ENCODE results near the gene PPARA. TPM values are rescaled to one million over a fixed set of nuclear protein-coding genes. Genes with fewer than 3 reads are reported as not detected.

PPARA gene
- total RNA-seq, 1 donor from 2014 or later = 1.8 TPM

GRCh38 chr22:46273432-46274148 lies 123.3 kb downstream of the PPARA start:
- H3K36me3 Mint-ChIP-seq (ENCODE audit: unreplicated experiment) = peaks cover 15% of the 10 kb centered on the region
- H3K27me3 Mint-ChIP-seq (ENCODE audit: unreplicated experiment) = peaks cover 5% of the 10 kb centered on the region
- H3K4me1 Mint-ChIP-seq (ENCODE audit: low read depth, unreplicated experiment) = peaks cover 9% of the 10 kb centered on the region
- H3K4me3 Mint-ChIP-seq (ENCODE audit: unreplicated experiment) = no peak overlapping the region
- TF ChIP-seq CTCF (IDR thresholded peaks at IDR 0.05; ENCODE audit: partially characterized antibody, unreplicated experiment) = no peak
- DNase-seq = peak; percentile 50
- H3K9me3 Mint-ChIP-seq (ENCODE audit: unreplicated experiment) = no peaks in the 10 kb centered on the region
- peak overlapping the region; percentile 86 for H3K27ac Mint-ChIP-seq (ENCODE audit: unreplicated experiment)

GRCh38 chr22:46274381-46274780 lies 124.1 kb downstream of the PPARA start:
- peaks cover 9% of the 10 kb centered on the region for H3K4me1 Mint-ChIP-seq (ENCODE audit: low read depth, unreplicated experiment)
- H3K9me3 Mint-ChIP-seq (ENCODE audit: unreplicated experiment) = no peaks in the 10 kb centered on the region
- peaks cover 5% of the 10 kb centered on the region for H3K27me3 Mint-ChIP-seq (ENCODE audit: unreplicated experiment)
- peaks cover 15% of the 10 kb centered on the region for H3K36me3 Mint-ChIP-seq (ENCODE audit: unreplicated experiment)
- no peak for TF ChIP-seq CTCF (IDR thresholded peaks at IDR 0.05; ENCODE audit: partially characterized antibody, unreplicated experiment)
- no peak overlapping the region for H3K4me3 Mint-ChIP-seq (ENCODE audit: unreplicated experiment)
- no peak for DNase-seq
- no peak overlapping the region for H3K27ac Mint-ChIP-seq (ENCODE audit: unreplicated experiment)

GRCh38 chr22:46275455-46276122 lies 125.3 kb downstream of the PPARA start:
- Mint-ChIP-seq H3K4me3 (ENCODE audit: unreplicated experiment) (no peak overlapping the region), H3K27ac (ENCODE audit: unreplicated experiment) (no peak overlapping the region), H3K9me3 (ENCODE audit: unreplicated experiment) (no peaks in the 10 kb centered on the region)

GRCh38 chr22:46276563-46276962 lies 126.2 kb downstream of the PPARA start:
- no peaks in the 10 kb centered on the region for H3K9me3 Mint-ChIP-seq (ENCODE audit: unreplicated experiment)
- TF ChIP-seq CTCF (IDR thresholded peaks at IDR 0.05; ENCODE audit: partially characterized antibody, unreplicated experiment) = no peak
- peaks cover 3% of the 10 kb centered on the region for H3K27me3 Mint-ChIP-seq (ENCODE audit: unreplicated experiment)
- H3K4me3 Mint-ChIP-seq (ENCODE audit: unreplicated experiment) = no peak overlapping the region
- no peak overlapping the region for H3K27ac Mint-ChIP-seq (ENCODE audit: unreplicated experiment)
- no peak for DNase-seq
- peaks cover 9% of the 10 kb centered on the region for H3K4me1 Mint-ChIP-seq (ENCODE audit: low read depth, unreplicated experiment)
- peaks cover 15% of the 10 kb centered on the region for H3K36me3 Mint-ChIP-seq (ENCODE audit: unreplicated experiment)

More at GRCh38 chr22:46275455-46276122, 125.3 kb downstream of the PPARA start:
- no peak for TF ChIP-seq CTCF (IDR thresholded peaks at IDR 0.05; ENCODE audit: partially characterized antibody, unreplicated experiment)
- DNase-seq = no peak
- H3K27me3 Mint-ChIP-seq (ENCODE audit: unreplicated experiment) = peaks cover 3% of the 10 kb centered on the region
- H3K36me3 Mint-ChIP-seq (ENCODE audit: unreplicated experiment) = peaks cover 15% of the 10 kb centered on the region
- peaks cover 9% of the 10 kb centered on the region for H3K4me1 Mint-ChIP-seq (ENCODE audit: low read depth, unreplicated experiment)
